Fibroblast of skin of right biceps (primary cell): Measurements from ENCODE around the gene ICE2.

Experiments used
- DNase-seq: peaks from one replicate; pipeline ENCODE4 v3.0.0-alpha.2; 2013

The ICE2 gene

GRCh38 chr15:60478566-60479360 lies at the start of gene ICE2:
TSS of gene ICE2 (minus strand) at chr15:60479142. CDS start at chr15:60477977, 1,165 bp downstream.
- DNase-seq: peak; percentile 97

GRCh38 chr15:60528530-60528929 lies 49.6 kb upstream of the ICE2 start:
- DNase-seq: no peak

- no peak for DNase-seq
Observed at GRCh38 chr15:60527456-60527855, 48.5 kb upstream of the ICE2 start.

- DNase-seq: peak; percentile 17
Observed at GRCh38 chr15:60526127-60526616, 47.2 kb upstream of the ICE2 start.

DNA sequence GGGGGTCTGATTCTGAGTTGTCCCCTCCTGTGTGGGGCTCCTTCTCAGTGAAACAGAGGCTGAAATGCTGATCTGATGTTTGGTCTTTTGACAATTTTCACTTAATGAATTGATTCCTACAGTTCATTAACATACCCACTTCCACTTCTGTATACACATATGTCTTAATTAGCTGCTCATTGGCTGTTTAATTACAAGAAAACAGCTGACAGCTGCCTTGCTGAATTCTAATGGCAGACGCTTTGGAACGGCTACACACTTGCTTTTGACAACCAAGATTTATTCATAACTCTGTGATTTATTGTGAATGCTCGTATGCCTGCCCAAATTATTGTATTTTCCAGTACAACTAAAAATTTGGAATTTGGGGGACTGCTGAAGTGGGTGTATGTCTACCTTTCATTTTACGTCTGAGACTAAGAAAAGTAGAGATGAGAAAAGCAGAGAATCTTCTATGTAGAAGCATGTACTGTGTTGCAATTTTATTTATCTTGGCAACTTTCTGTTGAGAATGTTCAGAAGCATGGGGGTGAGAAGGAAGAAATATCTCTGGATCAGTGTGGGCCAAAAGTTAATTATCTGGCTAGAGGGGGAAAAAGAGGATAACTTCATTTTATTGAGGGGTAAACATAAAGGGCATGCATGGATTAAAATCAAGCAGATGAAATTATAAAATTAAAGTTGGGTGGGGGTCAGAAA lies 46.5 kb upstream of the ICE2 start:
- DNase-seq: peak; percentile 30

DNA sequence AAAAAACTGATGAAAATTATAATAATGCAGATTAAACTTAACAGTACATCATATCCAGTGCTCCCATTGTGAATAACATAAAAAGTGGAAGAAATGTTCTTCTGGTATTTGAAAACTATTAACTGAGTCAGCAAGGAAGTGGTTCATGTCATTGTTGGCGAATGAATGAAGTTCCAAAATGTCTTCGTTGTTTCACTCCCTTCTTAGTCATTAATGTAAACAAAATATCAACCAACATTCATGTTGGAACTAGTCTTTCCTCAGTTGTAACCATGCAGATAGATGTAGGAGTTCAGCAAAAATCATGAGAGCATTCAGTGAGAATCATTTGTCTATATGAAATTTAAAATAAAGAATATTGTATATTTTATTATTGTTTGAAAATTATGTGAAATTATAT lies 44.1 kb upstream of the ICE2 start:
- peak; percentile 64 for DNase-seq

DNA sequence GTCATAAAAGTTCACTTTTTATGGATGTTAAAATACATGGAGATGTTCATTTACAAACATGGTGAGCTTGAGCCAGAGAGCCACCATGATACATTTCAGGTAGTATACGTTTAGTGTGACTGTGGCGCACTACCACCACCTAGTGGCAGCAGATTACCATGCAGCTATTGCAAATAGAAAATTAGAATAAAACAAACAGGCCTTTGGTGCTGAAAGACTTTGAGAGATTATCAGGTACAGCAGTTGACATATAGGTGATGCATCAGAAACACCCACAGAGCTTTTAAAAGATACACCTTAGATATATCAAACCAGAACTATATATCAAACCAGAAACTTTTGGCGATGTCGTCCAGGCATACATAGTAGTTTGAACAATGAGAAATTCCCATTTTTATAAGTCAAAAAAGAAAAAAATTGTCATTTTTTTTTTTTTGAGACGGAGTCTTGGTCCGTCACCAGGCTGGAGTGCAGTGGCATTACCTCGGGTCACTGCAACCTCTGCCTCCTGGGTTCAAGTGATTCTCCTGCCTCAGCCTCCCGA lies 42.0 kb upstream of the ICE2 start:
- peak; percentile 68 for DNase-seq

GRCh38 chr15:60520013-60520824 lies 41.3 kb upstream of the ICE2 start:
- DNase-seq: peak; percentile 45

GRCh38 chr15:60519218-60519617 lies 40.3 kb upstream of the ICE2 start:
- peak; percentile 21 for DNase-seq

- no peak for DNase-seq
Observed at GRCh38 chr15:60518511-60518910, 39.6 kb upstream of the ICE2 start.

DNA sequence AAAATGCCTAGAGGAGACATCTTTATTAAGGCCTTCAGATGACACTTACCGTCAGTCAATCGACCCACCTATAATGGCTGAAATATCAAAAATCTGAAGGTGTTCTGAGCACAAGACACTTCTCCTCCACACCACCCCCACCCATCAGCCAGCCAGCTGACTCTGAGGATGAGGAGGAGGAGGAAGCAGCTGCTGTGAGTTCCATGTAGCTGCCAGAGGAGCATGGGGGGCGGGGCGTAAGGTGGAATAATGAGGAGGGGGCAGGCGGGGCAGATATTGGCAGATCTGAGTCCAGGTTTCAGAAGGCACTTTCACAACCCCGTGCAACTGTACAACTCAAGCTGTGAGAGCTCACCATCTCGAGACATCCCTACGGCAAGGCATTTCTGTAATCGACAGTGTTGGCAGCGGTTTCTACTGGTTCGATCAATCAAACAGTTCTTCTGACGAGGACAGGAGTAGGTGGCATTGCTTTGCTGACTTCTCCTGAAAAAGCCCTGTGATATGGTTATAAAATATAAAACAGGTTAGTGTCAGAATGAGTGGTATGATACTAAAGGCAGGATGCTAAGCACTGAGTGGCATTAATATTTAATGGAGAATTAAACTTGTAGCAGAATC lies 35.4 kb upstream of the ICE2 start:
- no peak for DNase-seq

DNA sequence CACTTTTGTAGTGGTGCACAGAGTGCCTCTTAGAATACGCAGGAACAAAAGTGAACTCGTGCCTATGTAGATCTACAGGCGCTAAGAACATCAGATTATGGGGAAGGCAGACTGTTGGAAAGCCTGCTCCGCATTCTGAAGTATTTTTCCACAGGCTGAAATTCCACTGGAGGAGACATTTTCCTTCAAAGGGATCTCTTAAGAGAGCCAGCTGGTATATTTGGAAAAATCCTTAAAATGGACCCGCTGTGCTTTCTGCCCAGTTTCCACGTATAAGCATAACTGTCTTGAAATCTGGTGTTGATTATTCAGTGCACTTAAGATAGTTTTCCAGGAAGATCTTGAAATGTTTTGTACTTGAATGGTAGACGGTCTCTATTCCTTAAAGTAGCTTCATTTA lies 34.7 kb upstream of the ICE2 start:
- DNase-seq: no peak

DNA sequence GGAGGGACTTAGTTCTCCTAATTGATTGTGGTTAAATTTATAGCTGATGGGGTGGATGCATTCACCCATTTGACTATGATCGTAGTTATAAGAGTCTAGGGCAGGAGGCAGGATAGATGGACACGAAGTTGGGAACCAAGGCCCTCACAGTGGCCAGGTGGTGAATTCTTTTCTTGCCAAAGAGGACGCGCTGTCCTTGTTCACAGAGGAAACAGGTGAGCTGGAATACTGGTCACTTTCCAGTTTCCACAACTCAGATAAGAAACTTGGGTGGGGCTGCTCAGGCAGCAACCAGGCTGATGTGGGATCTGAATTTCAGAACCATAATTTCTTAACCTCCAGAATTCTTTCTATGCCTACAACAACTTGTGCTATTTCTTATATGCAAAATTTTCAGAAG lies 34.0 kb upstream of the ICE2 start:
- DNase-seq: no peak

DNA sequence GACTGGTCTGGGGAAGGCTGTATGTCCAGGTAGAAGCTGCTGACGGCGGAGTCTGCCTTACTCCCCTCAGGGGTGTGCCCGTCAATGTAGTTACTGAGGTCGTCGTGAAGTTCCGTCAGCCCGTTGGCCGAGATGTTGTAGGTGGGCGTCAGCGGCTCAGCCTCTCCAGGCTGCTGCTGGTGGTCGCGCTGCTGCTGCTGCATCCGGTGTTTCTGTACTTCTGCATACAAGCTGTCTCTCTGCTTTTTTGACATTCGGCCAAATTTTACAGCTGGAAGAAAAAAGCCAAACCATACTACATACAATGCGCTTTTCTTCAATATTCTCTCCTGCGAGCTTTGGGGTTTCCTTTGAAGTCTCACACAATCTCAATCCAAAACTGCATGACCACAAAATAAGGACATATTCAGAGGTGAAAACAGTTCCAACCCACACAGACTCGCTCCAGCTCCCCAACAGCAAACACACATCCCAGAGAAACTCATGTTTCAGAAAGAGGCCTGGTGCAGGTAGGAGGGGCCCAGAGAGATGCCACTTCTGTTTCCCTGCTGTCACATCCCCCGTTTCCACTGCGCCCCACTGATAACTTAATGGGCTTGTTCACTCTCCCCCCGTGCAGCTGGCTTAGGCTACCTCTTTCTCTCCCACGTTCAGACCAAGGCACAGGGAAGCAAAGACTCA lies 32.5 kb upstream of the ICE2 start:
- DNase-seq: peak; percentile 11

GRCh38 chr15:60510006-60510405 lies 31.1 kb upstream of the ICE2 start:
- no peak for DNase-seq

DNA sequence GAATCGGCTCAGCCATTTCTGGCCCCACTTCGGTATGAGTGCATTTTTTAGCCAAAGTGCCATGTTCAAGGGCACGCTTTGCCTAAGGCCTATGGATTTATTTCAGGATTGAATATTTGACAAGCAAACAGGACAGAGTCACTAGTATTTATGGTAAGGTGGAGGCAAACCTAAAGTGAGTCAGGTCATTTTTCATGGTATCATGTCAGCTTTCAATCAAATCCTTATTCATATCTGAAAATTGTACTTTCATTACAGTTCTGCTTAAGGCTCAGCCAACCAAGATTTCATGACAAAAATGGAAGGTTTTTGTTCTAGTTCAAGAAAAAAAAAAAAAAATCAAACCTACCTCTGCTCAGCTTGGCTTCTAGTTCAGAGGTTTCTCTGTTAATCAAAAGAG lies 30.5 kb upstream of the ICE2 start:
- no peak for DNase-seq

DNA sequence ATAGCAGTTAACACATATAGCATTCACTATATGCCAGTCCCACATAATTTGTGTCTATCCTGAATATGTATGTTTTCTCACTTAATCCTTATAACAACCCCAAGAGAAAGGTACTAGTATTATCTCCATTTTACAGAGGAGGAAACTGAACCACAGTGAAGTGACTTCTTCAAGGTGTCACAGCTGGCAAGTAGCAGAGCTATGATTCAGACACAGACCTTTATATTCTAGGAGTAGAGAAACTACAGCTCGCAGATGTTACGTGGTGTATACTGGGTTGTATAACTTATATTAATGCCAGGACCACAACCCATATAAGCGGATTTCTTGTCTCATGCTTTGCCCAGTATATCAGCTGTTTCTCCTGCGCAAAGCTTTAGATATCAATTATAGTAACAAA lies 29.5 kb upstream of the ICE2 start:
- DNase-seq: no peak

DNA sequence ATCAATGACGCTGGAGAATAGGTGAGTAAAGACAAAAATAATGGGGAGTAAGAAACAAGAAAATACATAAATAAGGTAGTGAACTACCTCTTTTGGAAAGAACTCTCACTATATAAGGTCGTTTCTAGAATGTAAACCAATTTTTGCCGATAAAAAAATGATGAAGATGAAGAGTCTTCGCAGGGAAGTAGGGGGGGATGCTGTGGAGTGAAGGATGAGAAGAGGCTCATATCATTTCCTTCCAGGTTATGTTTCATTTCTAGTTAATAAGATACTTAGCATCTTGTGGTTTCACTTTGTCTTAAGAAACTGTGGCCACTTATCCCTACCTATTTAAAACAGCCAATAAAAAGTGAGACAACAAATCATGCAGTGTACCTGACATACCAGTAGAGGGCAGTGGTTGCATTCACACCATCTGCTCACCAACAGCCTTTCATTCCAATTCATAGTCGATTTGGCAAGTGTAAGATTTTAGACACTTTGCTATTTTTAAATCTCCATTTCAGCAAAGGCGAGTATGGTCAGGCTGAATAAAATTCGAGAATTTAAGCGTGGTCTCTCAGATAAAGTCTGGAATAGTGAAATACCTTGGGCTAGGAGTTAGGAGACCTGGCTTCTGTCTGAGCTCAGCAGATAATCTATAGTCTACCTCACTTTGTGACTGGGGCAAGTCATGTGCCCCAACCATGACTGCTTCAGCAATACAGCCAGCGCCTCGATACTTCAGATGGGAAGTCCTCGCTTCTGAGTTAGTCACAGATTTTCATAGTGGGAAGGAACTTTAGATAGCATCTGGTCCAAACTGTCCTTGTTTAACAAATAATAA lies 28.9 kb upstream of the ICE2 start:
- peak; percentile 66 for DNase-seq

- DNase-seq: no peak
Observed at GRCh38 chr15:60496853-60497252, 17.9 kb upstream of the ICE2 start.

GRCh38 chr15:60494108-60494507 lies 15.2 kb upstream of the ICE2 start:
- DNase-seq: no peak

DNA sequence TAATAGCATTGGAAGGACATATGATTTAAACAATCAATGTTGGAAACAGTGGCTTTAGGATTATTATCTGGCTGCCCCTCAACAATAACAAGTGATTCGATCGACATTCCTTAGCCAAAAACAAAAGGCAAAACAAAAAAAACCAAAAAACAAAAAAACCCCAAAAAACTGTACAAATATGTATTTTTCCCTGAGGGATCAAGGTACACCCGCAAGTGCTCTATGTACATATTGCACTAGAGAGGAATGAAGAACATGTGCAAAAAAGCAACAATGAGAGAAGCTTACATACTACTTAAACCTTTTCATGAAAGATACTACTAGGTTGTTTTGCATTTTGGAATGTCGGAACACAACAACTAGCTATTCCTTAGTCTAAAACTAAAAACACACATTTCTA lies 14.2 kb upstream of the ICE2 start:
- DNase-seq: no peak
